SK-N-SH (cell line): ENCODE data around the gene CLCA4.

ENCODE experiments used
- RCOR1 ChIP-seq: fragments of 150-350 bp; IDR thresholded peaks from 2 replicates; pipeline ENCODE4 v1.6.1; 2017; ENCODE audit warnings: antibody characterized with exemption, low read length
- RFX5 ChIP-seq: IDR thresholded peaks from 2 replicates; pipeline ENCODE4 v1.6.1; 2012; ENCODE audit warnings: mild to moderate bottlenecking, improper control_type of control experiment, low read length
- SIN3A ChIP-seq: IDR thresholded peaks from 2 replicates; pipeline ENCODE4 v1.6.1; 2012; ENCODE audit warnings: low read depth, mild to moderate bottlenecking, low read length, moderate library complexity, borderline replicate concordance
- TF ChIP-seq, protein P1 (sequence below): fragments of 200-600 bp; sonication (generic); IDR thresholded peaks from 2 replicates; pipeline ENCODE4 v1.6.1; 2017; ENCODE audit warnings: antibody characterized with exemption, mild to moderate bottlenecking, moderate library complexity

DNA sequence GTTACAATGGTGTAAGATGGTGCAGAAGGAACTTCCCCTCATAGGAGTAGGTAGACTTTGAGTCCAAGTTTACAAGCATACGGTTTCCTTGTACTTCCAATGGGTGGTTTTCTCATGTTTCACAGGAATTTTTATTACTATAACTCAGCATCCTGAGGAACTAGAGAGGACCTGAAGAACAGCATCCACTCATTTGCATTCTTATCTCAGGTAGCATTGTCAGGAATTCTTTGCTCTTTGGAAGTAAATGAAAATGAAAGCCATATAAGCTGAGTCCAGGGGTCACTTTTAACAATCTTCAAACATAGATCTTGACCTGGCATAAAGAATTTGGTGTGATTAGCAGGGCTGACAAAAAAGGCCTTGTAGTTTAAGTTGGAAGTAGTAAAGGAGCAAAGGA, 34.4 kb downstream of the CLCA4 start:
- no peak for TF ChIP-seq SIN3A
- no peak for TF ChIP-seq RFX5
- TF ChIP-seq RCOR1 = no peak
- TF ChIP-seq, protein P1, sequence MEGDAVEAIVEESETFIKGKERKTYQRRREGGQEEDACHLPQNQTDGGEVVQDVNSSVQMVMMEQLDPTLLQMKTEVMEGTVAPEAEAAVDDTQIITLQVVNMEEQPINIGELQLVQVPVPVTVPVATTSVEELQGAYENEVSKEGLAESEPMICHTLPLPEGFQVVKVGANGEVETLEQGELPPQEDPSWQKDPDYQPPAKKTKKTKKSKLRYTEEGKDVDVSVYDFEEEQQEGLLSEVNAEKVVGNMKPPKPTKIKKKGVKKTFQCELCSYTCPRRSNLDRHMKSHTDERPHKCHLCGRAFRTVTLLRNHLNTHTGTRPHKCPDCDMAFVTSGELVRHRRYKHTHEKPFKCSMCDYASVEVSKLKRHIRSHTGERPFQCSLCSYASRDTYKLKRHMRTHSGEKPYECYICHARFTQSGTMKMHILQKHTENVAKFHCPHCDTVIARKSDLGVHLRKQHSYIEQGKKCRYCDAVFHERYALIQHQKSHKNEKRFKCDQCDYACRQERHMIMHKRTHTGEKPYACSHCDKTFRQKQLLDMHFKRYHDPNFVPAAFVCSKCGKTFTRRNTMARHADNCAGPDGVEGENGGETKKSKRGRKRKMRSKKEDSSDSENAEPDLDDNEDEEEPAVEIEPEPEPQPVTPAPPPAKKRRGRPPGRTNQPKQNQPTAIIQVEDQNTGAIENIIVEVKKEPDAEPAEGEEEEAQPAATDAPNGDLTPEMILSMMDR = no peak
